ENCODE data around the gene KCNJ12.
"Not testable (repeated sequence)": the region's sequence is repeated elsewhere in the genome, so short reads cannot be mapped to it uniquely, and the experiment has no call there.

Gene KCNJ12

GRCh38 chr17:21453144-21453898 lies 77.2 kb downstream of the KCNJ12 start:
- no peak for DNase-seq (ENCODE audit: extremely low read depth, insufficient read length)
- H3K36me3 ChIP-seq (ENCODE audit: control insufficient read depth, insufficient read depth, low read length), result no peaks in the 10 kb centered on the region
- no peaks in the 10 kb centered on the region; the same call in 1 of the 2 replicates for H3K27me3 ChIP-seq (replicated peaks; ENCODE audit: control insufficient read depth, insufficient read depth, low read length)
- no peak for TF ChIP-seq CTCF (IDR thresholded peaks at IDR 0.05; ENCODE audit: insufficient read depth, low read length, poor library complexity, severe bottlenecking)
- no peak overlapping the region for H3K4me3 ChIP-seq (replicated peaks; ENCODE audit: low read depth, low read length)

- not testable (repeated sequence) for H3K27me3 ChIP-seq (replicated peaks; ENCODE audit: control insufficient read depth, insufficient read depth, low read length); H3K36me3 ChIP-seq (ENCODE audit: control insufficient read depth, insufficient read depth, low read length); DNase-seq (ENCODE audit: extremely low read depth, insufficient read length); H3K4me3 ChIP-seq (replicated peaks; ENCODE audit: low read depth, low read length)
Observed at GRCh38 chr17:21454006-21454405, 77.8 kb downstream of the KCNJ12 start.

- TF ChIP-seq CTCF (IDR thresholded peaks at IDR 0.05; ENCODE audit: insufficient read depth, low read length, poor library complexity, severe bottlenecking), result no peak
- H3K27me3 ChIP-seq (replicated peaks; ENCODE audit: control insufficient read depth, insufficient read depth, low read length), result no peaks in the 10 kb centered on the region; the same call in 1 of the 2 replicates
- DNase-seq (ENCODE audit: extremely low read depth, insufficient read length), result no peak
Observed at GRCh38 chr17:21454441-21454840, 78.3 kb downstream of the KCNJ12 start.

GRCh38 chr17:21455761-21456160 lies 79.6 kb downstream of the KCNJ12 start:
- no peak for TF ChIP-seq CTCF (IDR thresholded peaks at IDR 0.05; ENCODE audit: insufficient read depth, low read length, poor library complexity, severe bottlenecking)
- no peaks in the 10 kb centered on the region; the same call in 1 of the 2 replicates for H3K27me3 ChIP-seq (replicated peaks; ENCODE audit: control insufficient read depth, insufficient read depth, low read length)
- no peak overlapping the region for H3K4me3 ChIP-seq (replicated peaks; ENCODE audit: low read depth, low read length)
- H3K36me3 ChIP-seq (ENCODE audit: control insufficient read depth, insufficient read depth, low read length), result no peaks in the 10 kb centered on the region
- DNase-seq (ENCODE audit: extremely low read depth, insufficient read length), result no peak

More at GRCh38 chr17:21454441-21454840, 78.3 kb downstream of the KCNJ12 start:
- Histone ChIP-seq H3K4me3 (replicated peaks; ENCODE audit: low read depth, low read length) (no peak overlapping the region), H3K36me3 (ENCODE audit: control insufficient read depth, insufficient read depth, low read length) (no peaks in the 10 kb centered on the region)

GRCh38 chr17:21456449-21456848 lies 80.3 kb downstream of the KCNJ12 start:
- DNase-seq (ENCODE audit: extremely low read depth, insufficient read length); H3K27me3 ChIP-seq (replicated peaks; ENCODE audit: control insufficient read depth, insufficient read depth, low read length); H3K36me3 ChIP-seq (ENCODE audit: control insufficient read depth, insufficient read depth, low read length); H3K4me3 ChIP-seq (replicated peaks; ENCODE audit: low read depth, low read length): not testable (repeated sequence)

- TF ChIP-seq CTCF (IDR thresholded peaks at IDR 0.05; ENCODE audit: insufficient read depth, low read length, poor library complexity, severe bottlenecking), result peak; percentile 82
- H3K4me3 ChIP-seq (replicated peaks; ENCODE audit: low read depth, low read length), result no peak overlapping the region
- DNase-seq (ENCODE audit: extremely low read depth, insufficient read length), result peak; percentile 83
- H3K27me3 ChIP-seq (replicated peaks; ENCODE audit: control insufficient read depth, insufficient read depth, low read length), result no peaks in the 10 kb centered on the region; the same call in 1 of the 2 replicates
- no peaks in the 10 kb centered on the region for H3K36me3 ChIP-seq (ENCODE audit: control insufficient read depth, insufficient read depth, low read length)
Observed at GRCh38 chr17:21457051-21458026, 81.2 kb downstream of the KCNJ12 start.

Data from GM06990 (cell line).